Testis (tissue), 3 donors: ENCODE data around the gene CELF4. TPM values are rescaled to one million over a fixed set of nuclear protein-coding genes. Genes with fewer than 3 reads are reported as not detected.

ENCODE experiments used
- DNase-seq: peaks from one replicate; pipeline ENCODE4 v3.0.0-alpha.2; 2019
- H3K27ac ChIP-seq, 2 donors: fragments of 200-600 bp; sonication (generic); one replicate each; pipeline ENCODE4 v1.5.1; 2019
- H3K27me3 ChIP-seq: fragments of 200-600 bp; sonication (generic); one replicate; pipeline ENCODE4 v1.5.1; 2019
- H3K36me3 ChIP-seq: fragments of 200-600 bp; sonication (generic); one replicate; pipeline ENCODE4 v1.5.1; 2017; ENCODE audit warnings: low read depth; ENCODE audit errors: missing control alignments
- H3K4me1 ChIP-seq: fragments of 200-600 bp; sonication (generic); one replicate; pipeline ENCODE4 v1.5.1; 2019
- H3K4me3 ChIP-seq, 2 donors: fragments of 200-600 bp; sonication (generic); one replicate each; pipeline ENCODE4 v1.5.1; 2017 to 2019
- H3K9me3 ChIP-seq: fragments of 200-600 bp; sonication (generic); one replicate; pipeline ENCODE4 v1.5.1; 2017
- CTCF ChIP-seq, 3 experiments: fragments of 450-650 bp in 2 of 3; fragments of 200-600 bp in 1 of 3; sonication (generic) in 1 of 3; IDR thresholded peaks; one replicate each; pipeline ENCODE4 v1.5.1; 2016 to 2019; ENCODE audit warnings: antibody characterized with exemption in 3 of 3, mild to moderate bottlenecking in 2 of 3, moderate library complexity in 1 of 3
- POLR2A ChIP-seq: fragments of 450-650 bp; IDR thresholded peaks from one replicate; pipeline ENCODE4 v1.6.1; 2017; ENCODE audit warnings: antibody characterized with exemption, mild to moderate bottlenecking, moderate library complexity
- WGBS, 2 donors: methylation state at CpG; one replicate each; pipeline ENCODE4 v1.1.5; 2018; 5-methylcytosine and 5-hydroxymethylcytosine counted together
- intact Hi-C: fragments of 100-400 bp; cut with DNase I; formaldehyde crosslinking; loops from one replicate; pipeline ENCODE4 v1.15.1; 2023; ENCODE audit warnings: low total_unique reads
- polyA plus RNA-seq: library from polyadenylated mRNA; stranded (reverse); fragments of 350-450 nt; fragmentation: Illumina TruSeq; extraction: RNeasy Lipid Tissue Mini Kit (QIAGEN cat#74804); gene quantifications from one replicate; pipeline ENCODE4 v1.2.3, GENCODE V29; 2014; ENCODE audit warnings: low read depth, low replicate concordance; ENCODE audit not compliant: insufficient read depth
- total RNA-seq, 2 donors: library from RNA; depleted of rRNA; stranded (reverse); fragments of >200 nt; gene quantifications; one replicate each; pipeline ENCODE4 v1.2.3, GENCODE V29; 2016

The CELF4 gene
- total and polyA plus RNA-seq, 3 donors from 2014 or later: 3.9 to 6.3 (median 4.8) TPM

- H3K27ac ChIP-seq: peak overlapping the region in 1 of 2 donors; percentile 77
- no peaks in the 10 kb centered on the region for H3K9me3 ChIP-seq
- no peak for DNase-seq
- H3K27me3 ChIP-seq: no peaks in the 10 kb centered on the region
- no peaks in the 10 kb centered on the region for H3K36me3 ChIP-seq
- intact Hi-C loops: no loop called here
- 91 to 100% methylated on average over 1 to 6 of the region's 6 CpGs for WGBS, 2 donors
- peaks cover 28% of the 10 kb centered on the region for H3K4me1 ChIP-seq
- no peak for TF ChIP-seq CTCF (IDR thresholded peaks at IDR 0.05)
- no peak for TF ChIP-seq POLR2A
- no peak overlapping the region for H3K4me3 ChIP-seq
Observed at GRCh38 chr18:37452015-37452414, 113.6 kb downstream of the CELF4 start.

- H3K27ac ChIP-seq: peak overlapping the region in 1 of 2 donors; percentile 77
- WGBS, 2 donors: 88 to 90% methylated on average over 10 to 14 of the region's 14 CpGs
Observed at GRCh38 chr18:37451239-37451825, 114.3 kb downstream of the CELF4 start.

GRCh38 chr18:37450434-37451132 lies 115.0 kb downstream of the CELF4 start:
- TF ChIP-seq CTCF (IDR thresholded peaks at IDR 0.05): no peak
- TF ChIP-seq POLR2A: no peak
- DNase-seq: peak; percentile 80

More at GRCh38 chr18:37451239-37451825, 114.3 kb downstream of the CELF4 start:
- no peak for DNase-seq
- H3K9me3 ChIP-seq: no peaks in the 10 kb centered on the region
- H3K36me3 ChIP-seq: no peaks in the 10 kb centered on the region
- no peak overlapping the region for H3K4me3 ChIP-seq
- no peak for TF ChIP-seq CTCF (IDR thresholded peaks at IDR 0.05)
- TF ChIP-seq POLR2A: no peak
- intact Hi-C loops: no loop called here
- peaks cover 28% of the 10 kb centered on the region for H3K4me1 ChIP-seq
- no peaks in the 10 kb centered on the region for H3K27me3 ChIP-seq

GRCh38 chr18:37449618-37450017 lies 116.0 kb downstream of the CELF4 start:
- intact Hi-C loops: no loop called here
- H3K9me3 ChIP-seq: no peaks in the 10 kb centered on the region
- H3K27me3 ChIP-seq: no peaks in the 10 kb centered on the region
- 81 to 85% methylated on average over 2 of the region's 2 CpGs for WGBS, 2 donors
- H3K36me3 ChIP-seq: no peaks in the 10 kb centered on the region
- no peak overlapping the region for H3K4me3 ChIP-seq
- DNase-seq: no peak
- TF ChIP-seq CTCF (IDR thresholded peaks at IDR 0.05) (no peak), POLR2A (no peak)
- H3K4me1 ChIP-seq: peaks cover 29% of the 10 kb centered on the region
- no peak overlapping the region for H3K27ac ChIP-seq

More at GRCh38 chr18:37450434-37451132, 115.0 kb downstream of the CELF4 start:
- 29 to 45% methylated on average over 12 of the region's 12 CpGs for WGBS, 2 donors
- Histone ChIP-seq H3K27me3 (no peaks in the 10 kb centered on the region), H3K4me1 (peaks cover 28% of the 10 kb centered on the region), H3K27ac (peak overlapping the region in 1 of 2 donors; percentile 56), H3K36me3 (no peaks in the 10 kb centered on the region), H3K9me3 (no peaks in the 10 kb centered on the region), H3K4me3 (no peak overlapping the region)
- intact Hi-C loops: no loop called here
